H1 (cell line): ENCODE data around the gene CACFD1.

Experiments used
- CREB1 ChIP-seq: IDR thresholded peaks from 2 replicates; pipeline ENCODE4 v1.6.1; 2012; ENCODE audit warnings: inconsistent platforms
- CTBP2 ChIP-seq: IDR thresholded peaks from 2 replicates; pipeline ENCODE4 v1.7.0; 2011; ENCODE audit warnings: borderline replicate concordance, mild to moderate bottlenecking, moderate library complexity, mixed read lengths, low read length; ENCODE audit not compliant: insufficient read depth, insufficient read length
- EZH2 ChIP-seq: fragments of 200-600 bp; sonication (generic); IDR thresholded peaks from 2 replicates; pipeline ENCODE4 v1.7.1; 2012; ENCODE audit warnings: low read depth, mild to moderate bottlenecking, moderate library complexity, low read length, inconsistent platforms; ENCODE audit not compliant: severe bottlenecking
- JUND ChIP-seq: IDR thresholded peaks from 2 replicates; pipeline ENCODE4 v1.6.1; 2011; ENCODE audit warnings: mild to moderate bottlenecking, improper control_type of control experiment, low read length
- MAFK ChIP-seq: IDR thresholded peaks from 2 replicates; pipeline ENCODE4 v1.6.1; 2012; ENCODE audit warnings: low read depth, mild to moderate bottlenecking, improper control_type of control experiment, low read length
- POLR2A ChIP-seq, 2 experiments: IDR thresholded peaks; 1 replicate in 1 of 2; 2 replicates in 1 of 2; pipeline ENCODE4 v1.6.1; 2011; ENCODE audit warnings: low read depth in 2 of 2, low read length in 2 of 2, mild to moderate bottlenecking in 2 of 2; ENCODE audit errors: control extremely low read depth in 1 of 2
- POLR2AphosphoS5 ChIP-seq: IDR thresholded peaks from 2 replicates; pipeline ENCODE4 v1.6.1; 2011; ENCODE audit warnings: low read depth, low read length
- RFX5 ChIP-seq: IDR thresholded peaks from 2 replicates; pipeline ENCODE4 v1.6.1; 2011; ENCODE audit warnings: low read depth, low read length, improper control_type of control experiment, borderline replicate concordance
- SIRT6 ChIP-seq: IDR thresholded peaks from one replicate; pipeline ENCODE4 v1.7.1; 2012; ENCODE audit warnings: low read length, inconsistent platforms
- SP4 ChIP-seq: IDR thresholded peaks from 2 replicates; pipeline ENCODE4 v1.6.1; 2012; ENCODE audit warnings: low read length, inconsistent platforms
- TEAD4 ChIP-seq: IDR thresholded peaks from 2 replicates; pipeline ENCODE4 v1.6.1; 2012; ENCODE audit warnings: low read depth, low read length, inconsistent platforms, mixed read lengths
- TF ChIP-seq, protein P1 (sequence below), 3 experiments: IDR thresholded peaks; 1 replicate in 2 of 3; 2 replicates in 1 of 3; pipeline versions ENCODE4 v1.5.1 to v1.6.1; 2011; ENCODE audit warnings: low read length in 3 of 3, mild to moderate bottlenecking in 3 of 3, inconsistent platforms in 2 of 3, low read depth in 1 of 3, moderate library complexity in 1 of 3; ENCODE audit not compliant: insufficient read depth in 1 of 3; ENCODE audit errors: control extremely low read depth in 1 of 3

DNA sequence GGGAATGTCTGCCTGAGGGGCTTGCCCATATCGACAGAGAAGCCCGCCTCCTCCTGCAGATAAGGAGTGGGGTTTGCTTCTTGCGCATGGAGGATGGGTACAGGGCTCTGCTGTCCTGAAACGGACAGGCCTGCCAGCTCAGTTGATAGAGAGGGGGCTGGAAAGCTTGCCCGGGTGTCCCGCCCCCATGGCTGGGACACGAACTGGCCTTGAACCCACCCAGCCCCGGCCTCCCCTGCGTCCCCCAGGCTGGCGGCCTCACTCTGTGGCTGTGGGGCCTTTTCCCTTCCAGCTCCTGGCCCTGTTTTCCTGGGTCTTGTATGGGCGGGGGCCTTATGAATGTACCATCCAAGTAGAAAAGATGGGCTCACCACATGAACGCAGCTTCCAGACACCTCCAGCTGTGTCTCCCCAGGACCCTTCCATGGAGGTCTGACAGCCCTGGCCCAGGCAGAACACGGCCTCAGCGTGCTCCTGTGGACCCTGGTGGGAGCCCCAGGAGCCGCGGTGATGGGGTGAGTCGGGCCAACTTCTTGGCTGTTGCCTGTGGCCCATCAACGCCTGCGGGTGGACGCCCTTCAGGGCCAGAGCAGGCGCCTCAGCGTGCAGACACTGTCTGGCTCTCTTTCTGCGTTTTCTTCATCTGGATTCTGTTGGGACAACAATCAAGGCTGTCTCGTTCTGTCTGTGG, 35.0 kb downstream of the CACFD1 start:
- no peak for TF ChIP-seq TEAD4
- no peak for TF ChIP-seq SIRT6
- TF ChIP-seq, protein P1, sequence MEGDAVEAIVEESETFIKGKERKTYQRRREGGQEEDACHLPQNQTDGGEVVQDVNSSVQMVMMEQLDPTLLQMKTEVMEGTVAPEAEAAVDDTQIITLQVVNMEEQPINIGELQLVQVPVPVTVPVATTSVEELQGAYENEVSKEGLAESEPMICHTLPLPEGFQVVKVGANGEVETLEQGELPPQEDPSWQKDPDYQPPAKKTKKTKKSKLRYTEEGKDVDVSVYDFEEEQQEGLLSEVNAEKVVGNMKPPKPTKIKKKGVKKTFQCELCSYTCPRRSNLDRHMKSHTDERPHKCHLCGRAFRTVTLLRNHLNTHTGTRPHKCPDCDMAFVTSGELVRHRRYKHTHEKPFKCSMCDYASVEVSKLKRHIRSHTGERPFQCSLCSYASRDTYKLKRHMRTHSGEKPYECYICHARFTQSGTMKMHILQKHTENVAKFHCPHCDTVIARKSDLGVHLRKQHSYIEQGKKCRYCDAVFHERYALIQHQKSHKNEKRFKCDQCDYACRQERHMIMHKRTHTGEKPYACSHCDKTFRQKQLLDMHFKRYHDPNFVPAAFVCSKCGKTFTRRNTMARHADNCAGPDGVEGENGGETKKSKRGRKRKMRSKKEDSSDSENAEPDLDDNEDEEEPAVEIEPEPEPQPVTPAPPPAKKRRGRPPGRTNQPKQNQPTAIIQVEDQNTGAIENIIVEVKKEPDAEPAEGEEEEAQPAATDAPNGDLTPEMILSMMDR (IDR thresholded peaks at IDR 0.05; ENCODE audit: control extremely low read depth in 1 of 3, insufficient read depth in 1 of 3, low read depth in 1 of 3, low read length in 3 of 3), result no peak
- no peak for TF ChIP-seq CREB1
- TF ChIP-seq MAFK, result no peak
- no peak for TF ChIP-seq JUND
- no peak for TF ChIP-seq POLR2A (IDR thresholded peaks at IDR 0.05; ENCODE audit: control extremely low read depth in 1 of 2, low read depth in 2 of 2, low read length in 2 of 2)
- no peak for TF ChIP-seq CTBP2
- TF ChIP-seq POLR2AphosphoS5, result no peak
- TF ChIP-seq EZH2, result no peak
- no peak for TF ChIP-seq RFX5
- TF ChIP-seq SP4, result no peak
